Type B pancreatic cell (in vitro differentiated cells): ENCODE measurements around the gene NRK. TPM values are rescaled to one million over a fixed set of nuclear protein-coding genes. Genes with fewer than 3 reads are reported as not detected.
"Not testable (repeated sequence)": the region's sequence is repeated elsewhere in the genome, so short reads cannot be mapped to it uniquely, and the experiment has no call there.

Experiments
- DNase-seq: peaks from one replicate; pipeline ENCODE4 v3.0.0; 2021; ENCODE audit warnings: mixed read lengths; ENCODE audit not compliant: unreplicated experiment; ENCODE audit errors: extremely low spot score
- H3K27ac Mint-ChIP-seq: 2 replicates; pipeline ENCODE4 v1.8.0; 2021; ENCODE audit warnings: mild to moderate bottlenecking, mixed read lengths
- H3K27me3 Mint-ChIP-seq: 2 replicates; pipeline ENCODE4 v1.8.0; 2021; ENCODE audit warnings: mixed read lengths
- H3K36me3 Mint-ChIP-seq: 2 replicates; pipeline ENCODE4 v1.8.0; 2021; ENCODE audit warnings: mixed read lengths
- H3K4me1 Mint-ChIP-seq: one replicate; pipeline ENCODE4 v1.8.0; 2021; ENCODE audit warnings: mixed read lengths; ENCODE audit not compliant: unreplicated experiment
- H3K4me3 Mint-ChIP-seq: 2 replicates; pipeline ENCODE4 v1.8.0; 2021; ENCODE audit warnings: mild to moderate bottlenecking, mixed read lengths
- H3K9me3 Mint-ChIP-seq: 2 replicates; pipeline ENCODE4 v1.8.0; 2021; ENCODE audit warnings: mixed read lengths
- total RNA-seq: library from RNA; stranded (reverse); gene quantifications from 2 replicates; pipeline ENCODE4 v1.2.1, GENCODE V29; 2021; ENCODE audit warnings: low replicate concordance
- TF ChIP-seq, protein P1 (sequence below): fragments of 200-600 bp; sonication (generic); conservative IDR thresholded peaks from 2 replicates; pipeline ENCODE4 v1.5.0; 2021; ENCODE audit warnings: antibody characterized with exemption, mild to moderate bottlenecking

The NRK gene
- total RNA-seq, 1 donor from 2014 or later: 19.7 TPM

DNA sequence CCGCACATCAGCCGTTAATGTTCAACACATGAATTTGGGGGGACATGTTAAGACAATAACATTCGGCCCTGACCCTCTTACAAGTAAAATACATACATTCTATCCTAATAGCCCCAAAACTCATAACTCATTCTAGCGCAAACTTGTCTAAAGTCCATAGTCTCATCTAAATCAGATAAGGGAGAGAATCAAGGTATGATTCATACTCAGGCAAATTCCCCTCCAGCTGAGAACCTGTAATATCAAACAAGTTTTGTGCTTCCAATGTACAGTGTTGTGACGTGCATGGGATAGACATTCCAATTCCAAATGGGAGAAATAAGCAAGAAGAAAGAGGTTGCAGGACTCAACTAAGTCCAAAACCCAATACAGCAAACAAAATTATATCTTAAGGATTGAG lies 147.1 kb downstream of the NRK start:
- Mint-ChIP-seq H3K9me3 (no peaks in the 10 kb centered on the region), H3K4me1 (no peaks in the 10 kb centered on the region), H3K36me3 (no peaks in the 10 kb centered on the region), H3K27me3 (no peaks in the 10 kb centered on the region), H3K27ac (no peak overlapping the region), H3K4me3 (no peak overlapping the region)
- DNase-seq: no peak
- TF ChIP-seq, protein P1, sequence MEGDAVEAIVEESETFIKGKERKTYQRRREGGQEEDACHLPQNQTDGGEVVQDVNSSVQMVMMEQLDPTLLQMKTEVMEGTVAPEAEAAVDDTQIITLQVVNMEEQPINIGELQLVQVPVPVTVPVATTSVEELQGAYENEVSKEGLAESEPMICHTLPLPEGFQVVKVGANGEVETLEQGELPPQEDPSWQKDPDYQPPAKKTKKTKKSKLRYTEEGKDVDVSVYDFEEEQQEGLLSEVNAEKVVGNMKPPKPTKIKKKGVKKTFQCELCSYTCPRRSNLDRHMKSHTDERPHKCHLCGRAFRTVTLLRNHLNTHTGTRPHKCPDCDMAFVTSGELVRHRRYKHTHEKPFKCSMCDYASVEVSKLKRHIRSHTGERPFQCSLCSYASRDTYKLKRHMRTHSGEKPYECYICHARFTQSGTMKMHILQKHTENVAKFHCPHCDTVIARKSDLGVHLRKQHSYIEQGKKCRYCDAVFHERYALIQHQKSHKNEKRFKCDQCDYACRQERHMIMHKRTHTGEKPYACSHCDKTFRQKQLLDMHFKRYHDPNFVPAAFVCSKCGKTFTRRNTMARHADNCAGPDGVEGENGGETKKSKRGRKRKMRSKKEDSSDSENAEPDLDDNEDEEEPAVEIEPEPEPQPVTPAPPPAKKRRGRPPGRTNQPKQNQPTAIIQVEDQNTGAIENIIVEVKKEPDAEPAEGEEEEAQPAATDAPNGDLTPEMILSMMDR: no peak

DNA sequence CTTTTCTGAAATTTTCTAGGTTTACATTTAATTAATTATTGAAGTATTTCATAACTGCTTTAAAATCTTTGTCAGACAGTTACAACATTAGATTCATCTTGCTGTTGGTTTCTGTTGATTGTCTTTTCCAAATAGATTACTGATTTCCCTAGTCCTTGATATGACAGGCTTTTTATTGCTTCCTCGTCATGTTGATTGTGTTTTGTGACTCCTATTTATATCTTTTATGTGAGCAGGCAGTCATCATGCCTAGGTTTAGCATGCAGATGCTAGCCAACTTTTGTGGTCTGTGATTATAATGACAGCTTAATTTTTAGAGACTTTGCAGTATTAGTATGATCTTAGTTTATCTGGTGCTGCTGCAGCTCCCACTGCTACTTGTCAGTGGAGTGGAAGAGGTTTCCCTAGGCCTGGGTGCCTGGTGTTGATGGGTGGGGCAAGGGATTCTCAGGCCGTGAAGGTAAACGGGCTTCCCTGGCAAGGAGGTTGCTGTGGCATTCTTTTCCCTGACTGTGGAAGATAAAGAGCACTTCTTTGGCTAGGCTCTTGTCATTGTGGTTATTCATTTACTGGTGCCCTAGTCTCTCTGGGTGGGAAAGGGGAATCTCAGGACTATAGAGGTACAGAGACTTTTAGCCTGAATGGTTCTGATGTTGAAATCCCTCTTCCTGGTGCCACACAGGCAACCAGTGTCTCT lies 150.5 kb downstream of the NRK start:
- TF ChIP-seq, protein P1: no peak

DNA sequence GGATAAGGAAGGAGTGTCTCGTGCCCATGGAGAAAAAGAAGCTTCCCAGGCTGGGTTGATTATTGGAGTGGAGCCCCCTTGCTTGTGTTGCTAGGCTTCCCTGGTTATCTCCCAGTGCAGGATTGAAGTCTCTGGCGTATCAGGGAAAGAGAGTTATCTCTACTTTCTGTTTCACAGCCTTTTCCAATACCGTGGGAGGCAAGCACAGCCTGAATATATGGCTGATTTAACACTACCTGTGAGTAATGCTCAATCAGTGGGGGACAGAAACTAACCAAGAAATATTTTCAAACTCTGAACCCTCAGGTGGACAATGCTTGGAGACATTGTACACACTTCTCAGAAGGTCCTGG lies 151.0 kb downstream of the NRK start:
- H3K4me1 Mint-ChIP-seq: no peaks in the 10 kb centered on the region

More for the DNA sequence above, 150.5 kb downstream of the NRK start:
- peaks cover 6% of the 10 kb centered on the region for H3K9me3 Mint-ChIP-seq
- no peak overlapping the region for H3K27ac Mint-ChIP-seq
- H3K4me3 Mint-ChIP-seq: no peak overlapping the region
- H3K4me1 Mint-ChIP-seq: no peaks in the 10 kb centered on the region
- no peaks in the 10 kb centered on the region for H3K27me3 Mint-ChIP-seq
- no peak for DNase-seq
- H3K36me3 Mint-ChIP-seq: no peaks in the 10 kb centered on the region

GRCh38 chrX:105975382-105975781 lies 153.0 kb downstream of the NRK start:
- Mint-ChIP-seq H3K4me1 (no peaks in the 10 kb centered on the region), H3K36me3 (no peaks in the 10 kb centered on the region), H3K27ac (no peak overlapping the region), H3K4me3 (no peak overlapping the region), H3K27me3 (no peaks in the 10 kb centered on the region), H3K9me3 (peaks cover 6% of the 10 kb centered on the region)
- DNase-seq: no peak
- TF ChIP-seq, protein P1: peak; percentile 57

More for the DNA sequence above, 151.0 kb downstream of the NRK start:
- TF ChIP-seq, protein P1: no peak
- no peak overlapping the region for H3K4me3 Mint-ChIP-seq
- no peak overlapping the region for H3K27ac Mint-ChIP-seq
- no peaks in the 10 kb centered on the region for H3K36me3 Mint-ChIP-seq
- H3K27me3 Mint-ChIP-seq: no peaks in the 10 kb centered on the region
- DNase-seq: no peak
- H3K9me3 Mint-ChIP-seq: peaks cover 6% of the 10 kb centered on the region

DNA sequence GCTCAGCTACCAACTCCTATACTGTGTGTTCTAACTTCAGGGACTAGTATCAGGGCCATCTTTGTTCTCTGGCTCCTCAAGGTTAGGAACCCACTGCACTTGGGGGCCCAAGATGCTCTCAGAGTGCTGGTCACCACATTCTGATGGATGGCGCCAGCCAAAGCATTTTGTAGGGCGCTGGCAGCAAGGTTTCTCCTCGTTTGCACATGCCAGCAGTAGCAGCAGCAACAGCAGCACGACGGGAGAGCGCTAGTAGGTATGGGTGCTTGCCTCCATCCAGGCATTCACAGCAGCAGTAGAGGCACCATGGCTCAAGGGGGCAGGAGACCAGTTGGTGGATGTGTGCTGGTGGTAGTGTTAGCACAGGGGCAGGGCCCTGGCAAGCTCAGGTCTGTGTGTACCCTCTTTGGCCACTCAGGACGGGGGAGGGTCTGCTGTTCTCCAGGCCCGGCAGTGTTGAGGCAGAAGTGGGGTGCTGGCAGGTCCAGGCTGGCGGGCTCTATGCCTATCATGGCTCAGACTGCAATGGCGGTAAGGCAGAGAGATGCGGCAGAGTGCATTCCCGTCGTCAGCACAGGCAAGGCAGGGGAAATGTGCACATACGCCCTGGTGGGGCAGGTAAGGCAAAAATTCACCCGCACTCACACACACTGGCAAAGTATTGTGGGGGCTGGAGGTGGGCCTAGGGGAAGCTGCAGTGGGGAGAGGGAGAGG lies 159.6 kb downstream of the NRK start:
- Mint-ChIP-seq H3K27ac (no peak overlapping the region), H3K9me3 (peaks cover 6% of the 10 kb centered on the region), H3K4me3 (no peak overlapping the region), H3K27me3 (no peaks in the 10 kb centered on the region), H3K36me3 (no peaks in the 10 kb centered on the region), H3K4me1 (no peaks in the 10 kb centered on the region)
- TF ChIP-seq, protein P1: no peak
- no peak for DNase-seq

DNA sequence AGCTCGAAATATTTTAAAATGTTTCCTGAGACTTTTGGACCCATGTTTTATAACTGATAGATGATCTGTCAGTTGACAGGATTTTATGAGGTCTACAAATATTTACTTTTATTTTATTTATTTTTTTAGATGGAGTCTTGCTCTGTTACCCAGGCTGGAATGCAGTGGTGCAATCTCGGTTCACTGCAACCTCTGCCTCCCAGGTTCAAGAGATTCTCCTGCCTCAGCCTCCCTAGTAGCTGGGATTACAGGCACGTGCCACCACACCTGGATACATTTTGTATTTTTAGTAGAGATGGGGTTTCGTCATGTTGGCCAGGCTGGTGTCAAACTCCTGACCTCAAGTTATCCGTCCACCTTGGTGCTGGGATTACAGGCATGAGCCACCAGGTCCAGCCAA lies 166.1 kb downstream of the NRK start:
- H3K27me3 Mint-ChIP-seq, H3K4me1 Mint-ChIP-seq, H3K9me3 Mint-ChIP-seq, H3K4me3 Mint-ChIP-seq, DNase-seq, H3K27ac Mint-ChIP-seq, H3K36me3 Mint-ChIP-seq: not testable (repeated sequence)
